ENCODE results near the gene ARHGAP26. TPM values are rescaled to one million over a fixed set of nuclear protein-coding genes. Genes with fewer than 3 reads are reported as not detected.

ARHGAP26 gene
- total RNA-seq, 4 donors from 2014 or later = 61.0 to 76.7 (median 61.2) TPM

DNA sequence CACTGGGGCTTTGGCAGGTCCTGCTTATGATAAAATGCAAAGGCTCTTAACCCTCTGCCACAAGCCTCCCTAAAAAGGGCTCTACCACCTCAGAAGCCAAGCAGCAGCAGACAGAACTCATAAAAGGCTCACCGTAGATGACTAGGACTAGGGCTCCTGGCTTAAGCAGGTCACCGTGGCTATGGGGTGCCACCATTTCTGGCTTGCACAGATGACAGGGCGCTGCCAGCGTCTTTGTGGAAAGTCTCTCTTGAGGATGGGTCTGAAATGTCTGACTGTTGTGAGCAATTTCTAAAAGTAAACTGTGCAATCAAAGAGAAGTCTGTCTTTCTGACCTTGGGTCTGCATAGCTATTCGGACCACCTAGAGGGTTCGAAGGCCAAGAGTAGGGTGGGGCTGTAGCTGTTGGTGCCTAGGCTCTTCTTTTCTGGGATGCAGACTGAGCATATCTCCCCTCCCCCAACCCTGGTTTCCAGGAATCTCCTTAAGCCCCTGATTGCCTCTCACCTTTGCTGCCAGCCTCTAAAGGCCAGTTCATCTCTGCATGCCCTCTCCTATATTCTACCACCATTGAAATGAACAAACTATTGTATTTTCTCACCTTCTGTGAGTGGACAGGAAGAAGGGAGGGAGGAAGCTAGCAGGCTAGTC is 307.4 kb downstream of the ARHGAP26 start:
- in situ Hi-C loops (cut with MboI; ENCODE audit: low pct_ligation_motif_present in 1 of 4, low pct_unique_long_range_greater_than_20kb in 1 of 4, low sequenced_read_pairs in 3 of 4) (no loop called here), intact Hi-C loops (cut with DNase I; ENCODE audit: low total_unique reads) (no loop called here)
- TF ChIP-seq POLR2A (IDR thresholded peaks at IDR 0.05) = no peak
- TF ChIP-seq, protein P1, sequence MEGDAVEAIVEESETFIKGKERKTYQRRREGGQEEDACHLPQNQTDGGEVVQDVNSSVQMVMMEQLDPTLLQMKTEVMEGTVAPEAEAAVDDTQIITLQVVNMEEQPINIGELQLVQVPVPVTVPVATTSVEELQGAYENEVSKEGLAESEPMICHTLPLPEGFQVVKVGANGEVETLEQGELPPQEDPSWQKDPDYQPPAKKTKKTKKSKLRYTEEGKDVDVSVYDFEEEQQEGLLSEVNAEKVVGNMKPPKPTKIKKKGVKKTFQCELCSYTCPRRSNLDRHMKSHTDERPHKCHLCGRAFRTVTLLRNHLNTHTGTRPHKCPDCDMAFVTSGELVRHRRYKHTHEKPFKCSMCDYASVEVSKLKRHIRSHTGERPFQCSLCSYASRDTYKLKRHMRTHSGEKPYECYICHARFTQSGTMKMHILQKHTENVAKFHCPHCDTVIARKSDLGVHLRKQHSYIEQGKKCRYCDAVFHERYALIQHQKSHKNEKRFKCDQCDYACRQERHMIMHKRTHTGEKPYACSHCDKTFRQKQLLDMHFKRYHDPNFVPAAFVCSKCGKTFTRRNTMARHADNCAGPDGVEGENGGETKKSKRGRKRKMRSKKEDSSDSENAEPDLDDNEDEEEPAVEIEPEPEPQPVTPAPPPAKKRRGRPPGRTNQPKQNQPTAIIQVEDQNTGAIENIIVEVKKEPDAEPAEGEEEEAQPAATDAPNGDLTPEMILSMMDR (IDR thresholded peaks at IDR 0.05) = no peak
- TF ChIP-seq POLR2AphosphoS5 (IDR thresholded peaks at IDR 0.05) = no peak
- no peak for TF ChIP-seq EP300 (IDR thresholded peaks at IDR 0.05; ENCODE audit: low read depth)
- H3K27me3 ChIP-seq = no peaks in the 10 kb centered on the region
- no peak for DNase-seq
- H3K9me3 ChIP-seq = no peaks in the 10 kb centered on the region
- 94% methylated on average over 6 of the region's 6 CpGs; no CpG with 5 or more reads in 1 of the 2 donors for WGBS, 2 donors (ENCODE audit: low coverage in 1 of 2)
- no peak overlapping the region for H3K27ac ChIP-seq
- H3K4me1 ChIP-seq = peaks cover 0 to 10% (median 3%) of the 10 kb centered on the region in 4 donors
- no peaks in the 10 kb centered on the region for H3K36me3 ChIP-seq
- no peak overlapping the region for H3K4me3 ChIP-seq

DNA sequence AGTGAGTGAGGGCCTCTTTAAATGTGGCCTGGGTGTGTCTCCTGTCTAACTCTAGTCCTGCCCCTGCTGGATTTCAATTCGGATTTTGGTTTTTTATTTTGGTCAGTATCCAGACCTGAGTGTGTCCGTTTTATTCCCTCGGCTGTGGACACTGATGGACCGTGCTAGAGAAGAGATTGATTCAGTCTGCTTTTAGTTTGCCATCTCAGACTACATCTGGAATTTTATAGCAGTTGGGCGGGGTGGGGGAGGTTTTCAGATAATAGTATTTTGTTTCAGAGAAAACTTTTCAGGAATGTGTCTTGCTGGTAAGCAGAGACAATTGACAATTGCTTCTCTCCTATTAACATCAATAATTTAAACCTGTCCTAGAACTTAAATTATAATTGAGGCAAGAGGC is 308.1 kb downstream of the ARHGAP26 start:
- in situ Hi-C loops (cut with MboI; ENCODE audit: low pct_ligation_motif_present in 1 of 4, low pct_unique_long_range_greater_than_20kb in 1 of 4, low sequenced_read_pairs in 3 of 4) = no loop called here
- TF ChIP-seq, protein P1 (IDR thresholded peaks at IDR 0.05) = no peak
- TF ChIP-seq POLR2A (IDR thresholded peaks at IDR 0.05) (no peak), POLR2AphosphoS5 (IDR thresholded peaks at IDR 0.05) (no peak), EP300 (IDR thresholded peaks at IDR 0.05; ENCODE audit: low read depth) (no peak)
- H3K36me3 ChIP-seq = no peaks in the 10 kb centered on the region
- no peak overlapping the region for H3K4me3 ChIP-seq
- 76 to 79% methylated on average over 3 to 5 of the region's 5 CpGs for WGBS, 2 donors (ENCODE audit: low coverage in 1 of 2)
- DNase-seq = no peak
- peaks cover 0 to 10% (median 4%) of the 10 kb centered on the region in 4 donors for H3K4me1 ChIP-seq
- H3K9me3 ChIP-seq = no peaks in the 10 kb centered on the region
- no peak overlapping the region for H3K27ac ChIP-seq
- intact Hi-C loops (cut with DNase I; ENCODE audit: low total_unique reads) = no loop called here
- H3K27me3 ChIP-seq = no peaks in the 10 kb centered on the region

- no peaks in the 10 kb centered on the region for H3K36me3 ChIP-seq
- H3K9me3 ChIP-seq = no peaks in the 10 kb centered on the region
- no peaks in the 10 kb centered on the region for H3K27me3 ChIP-seq
- WGBS, 2 donors (ENCODE audit: low coverage in 1 of 2) = 96% methylated on average over 2 of the region's 2 CpGs; no CpG with 5 or more reads in 1 of the 2 donors
- in situ Hi-C loops (cut with MboI; ENCODE audit: low pct_ligation_motif_present in 1 of 4, low pct_unique_long_range_greater_than_20kb in 1 of 4, low sequenced_read_pairs in 3 of 4) (no loop called here), intact Hi-C loops (cut with DNase I; ENCODE audit: low total_unique reads) (no loop called here)
- TF ChIP-seq, protein P1 (IDR thresholded peaks at IDR 0.05) = no peak
- TF ChIP-seq POLR2AphosphoS5 (IDR thresholded peaks at IDR 0.05) (no peak), EP300 (IDR thresholded peaks at IDR 0.05; ENCODE audit: low read depth) (no peak), POLR2A (IDR thresholded peaks at IDR 0.05) (no peak)
- no peak overlapping the region for H3K4me3 ChIP-seq
- H3K27ac ChIP-seq = no peak overlapping the region
- peaks cover 0 to 16% (median 8%) of the 10 kb centered on the region in 4 donors for H3K4me1 ChIP-seq
- DNase-seq = no peak
Measured at GRCh38 chr5:143078971-143079370, 308.8 kb downstream of the ARHGAP26 start.

DNA sequence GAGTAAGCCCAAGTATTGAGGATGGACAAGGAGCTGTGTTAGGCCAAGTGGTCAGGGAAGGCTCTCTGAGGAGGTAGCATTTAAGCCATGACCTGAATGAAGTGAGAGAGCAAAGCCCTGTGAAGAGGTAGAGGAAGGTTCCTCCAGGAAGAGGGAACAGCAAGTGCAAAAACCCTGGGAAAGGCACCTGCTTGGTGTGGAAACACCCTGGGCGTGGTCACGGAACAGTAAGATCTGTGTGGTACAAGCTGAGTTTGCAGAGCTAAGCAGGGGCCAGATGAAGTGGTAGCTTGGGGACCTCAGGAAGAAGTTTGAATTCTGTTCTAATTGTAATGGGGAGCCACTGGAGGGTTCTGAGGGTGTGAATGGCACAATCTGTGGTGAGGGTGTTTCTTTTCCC is 310.2 kb downstream of the ARHGAP26 start:
- H3K36me3 ChIP-seq = no peaks in the 10 kb centered on the region
- no peak overlapping the region for H3K27ac ChIP-seq
- H3K27me3 ChIP-seq = no peaks in the 10 kb centered on the region
- H3K4me3 ChIP-seq = no peak overlapping the region
- WGBS, 2 donors (ENCODE audit: low coverage in 1 of 2) = 50 to 73% methylated on average over 2 of the region's 2 CpGs
- intact Hi-C loops (cut with DNase I; ENCODE audit: low total_unique reads) = no loop called here
- H3K9me3 ChIP-seq = no peaks in the 10 kb centered on the region
- peak; percentile 47 for DNase-seq
- H3K4me1 ChIP-seq = peaks cover 0 to 29% (median 21%) of the 10 kb centered on the region in 4 donors
- TF ChIP-seq POLR2A (IDR thresholded peaks at IDR 0.05) (no peak), EP300 (IDR thresholded peaks at IDR 0.05; ENCODE audit: low read depth) (no peak), POLR2AphosphoS5 (IDR thresholded peaks at IDR 0.05) (no peak)
- TF ChIP-seq, protein P1 (IDR thresholded peaks at IDR 0.05) = no peak
- in situ Hi-C loops (cut with MboI; ENCODE audit: low pct_ligation_motif_present in 1 of 4, low pct_unique_long_range_greater_than_20kb in 1 of 4, low sequenced_read_pairs in 3 of 4) = no loop called here
